Measurements from ENCODE around the gene CDR2L. TPM values are rescaled to one million over a fixed set of nuclear protein-coding genes. Genes with fewer than 3 reads are reported as not detected.
"Not testable (repeated sequence)": the region's sequence is repeated elsewhere in the genome, so short reads cannot be mapped to it uniquely, and the experiment has no call there.

Gene CDR2L
- total RNA-seq, 1 donor from 2014 or later = 3.1 TPM

DNA sequence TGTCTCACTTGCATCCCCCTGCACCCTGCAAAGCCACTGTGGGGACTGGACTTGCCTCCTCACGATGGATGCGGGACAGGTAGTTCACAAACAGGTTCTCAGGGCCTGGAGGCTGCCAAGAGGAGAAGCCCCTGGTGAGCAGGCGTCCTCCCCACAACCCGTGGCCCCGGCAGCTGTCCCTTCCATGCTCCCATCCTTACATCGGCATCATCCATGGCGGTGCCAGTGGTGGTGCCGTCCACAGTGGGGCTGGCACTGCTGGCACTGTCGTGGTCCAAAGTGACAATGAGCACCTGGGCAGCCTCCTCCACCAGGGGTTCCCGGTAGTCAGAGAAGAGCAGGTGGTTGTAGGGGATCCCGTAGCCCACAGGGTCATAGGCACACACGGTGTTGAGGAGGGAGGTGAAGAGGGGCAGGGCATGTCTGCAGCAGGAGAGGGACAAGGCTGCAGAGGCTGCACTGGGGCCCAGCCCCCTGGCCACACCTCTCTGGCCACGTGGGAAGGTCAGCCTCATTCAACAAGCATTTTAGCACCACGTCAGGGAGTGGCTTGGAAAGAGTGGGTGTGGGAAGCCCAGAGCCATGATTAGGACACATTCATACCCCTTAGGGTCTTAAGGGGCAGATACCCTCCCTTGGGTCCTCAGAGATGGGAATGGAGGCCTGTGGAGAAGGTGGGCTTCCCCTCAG, 27.5 kb upstream of the CDR2L start:
- no peak for DNase-seq (ENCODE audit: low spot score)

- DNase-seq (ENCODE audit: low spot score) = peak; percentile 40
These were observed 26.7 kb upstream of the CDR2L start for GRCh38 chr17:74960570-74961342.

DNA sequence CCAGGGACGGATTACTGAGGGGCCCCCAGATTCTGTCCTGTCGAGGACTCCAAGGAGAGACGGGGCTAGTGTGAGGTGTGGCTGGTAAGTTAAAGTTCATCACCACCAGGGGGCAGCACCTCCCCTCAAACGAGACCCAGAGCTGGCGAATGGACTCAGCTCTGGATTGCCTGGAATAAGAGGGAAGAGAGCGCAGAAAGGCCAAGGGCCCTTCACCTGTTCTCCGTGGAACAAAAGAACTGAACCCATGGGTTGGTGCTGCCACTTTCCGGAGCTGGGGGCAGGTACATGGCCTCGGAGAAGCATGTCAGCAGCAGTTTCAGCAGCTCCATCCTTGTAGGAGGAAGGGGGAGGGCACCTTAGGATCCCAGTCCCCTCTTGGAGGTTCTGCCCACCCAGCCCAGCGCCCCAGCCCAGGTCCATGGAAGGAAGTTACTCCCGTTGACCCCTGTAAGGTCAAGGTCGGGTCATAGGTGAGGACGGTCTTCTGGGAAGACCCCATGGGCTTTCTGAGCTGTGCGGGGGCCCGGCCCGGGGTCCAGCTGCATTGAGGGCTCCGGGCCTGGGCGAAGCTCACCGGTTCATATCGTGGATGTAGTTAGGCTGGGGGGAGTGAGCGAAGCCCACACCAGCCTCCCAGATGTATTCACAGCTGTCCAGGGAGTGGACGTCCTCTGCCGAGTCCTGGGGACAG, 25.6 kb upstream of the CDR2L start:
- peak; percentile 86 for DNase-seq (ENCODE audit: low spot score)

DNA sequence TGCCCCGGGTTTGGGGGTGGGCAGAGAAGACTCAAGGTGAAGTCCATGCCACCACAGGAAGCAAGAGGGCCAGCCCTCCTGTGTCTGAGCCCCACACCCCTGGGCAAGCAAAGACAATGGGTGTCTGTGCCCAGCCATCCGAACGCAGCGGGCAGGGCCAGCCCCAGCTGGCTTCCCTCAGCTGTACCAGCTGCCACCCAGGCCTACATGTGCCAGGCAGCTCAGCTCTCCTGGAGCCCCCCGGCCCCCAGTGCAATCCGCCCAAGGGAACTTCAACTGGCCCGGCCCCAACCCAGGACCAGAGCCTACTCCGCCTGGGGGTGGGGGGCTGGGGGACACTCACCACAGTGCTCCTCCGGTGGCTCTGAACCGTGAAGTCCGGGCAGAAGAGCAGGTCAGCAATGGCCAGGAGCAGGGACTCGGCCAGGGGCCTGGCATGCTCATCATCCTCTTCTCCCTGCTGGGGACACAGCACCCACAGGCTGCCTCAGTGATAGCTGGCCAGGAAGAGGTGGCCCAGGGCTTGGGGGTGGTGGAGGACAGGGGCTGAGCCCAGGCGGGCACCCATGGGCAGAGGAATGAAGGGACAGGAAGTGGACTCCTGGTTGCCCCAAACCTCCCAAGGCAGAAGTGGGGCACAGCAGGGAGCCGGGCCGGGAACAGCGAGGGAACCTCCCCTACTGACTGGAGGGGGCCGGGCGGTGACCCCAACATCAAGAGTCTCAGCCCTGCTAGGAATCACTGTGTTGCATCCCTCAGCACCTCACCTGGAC, 24.6 kb upstream of the CDR2L start:
- DNase-seq (ENCODE audit: low spot score) = no peak

- DNase-seq (ENCODE audit: low spot score) = no peak
These were observed 23.8 kb upstream of the CDR2L start for GRCh38 chr17:74963656-74964055.

- DNase-seq (ENCODE audit: low spot score) = no peak
These were observed 23.1 kb upstream of the CDR2L start for GRCh38 chr17:74964246-74964761.

GRCh38 chr17:74964988-74965622, 22.3 kb upstream of the CDR2L start:
- DNase-seq (ENCODE audit: low spot score) = no peak

DNA sequence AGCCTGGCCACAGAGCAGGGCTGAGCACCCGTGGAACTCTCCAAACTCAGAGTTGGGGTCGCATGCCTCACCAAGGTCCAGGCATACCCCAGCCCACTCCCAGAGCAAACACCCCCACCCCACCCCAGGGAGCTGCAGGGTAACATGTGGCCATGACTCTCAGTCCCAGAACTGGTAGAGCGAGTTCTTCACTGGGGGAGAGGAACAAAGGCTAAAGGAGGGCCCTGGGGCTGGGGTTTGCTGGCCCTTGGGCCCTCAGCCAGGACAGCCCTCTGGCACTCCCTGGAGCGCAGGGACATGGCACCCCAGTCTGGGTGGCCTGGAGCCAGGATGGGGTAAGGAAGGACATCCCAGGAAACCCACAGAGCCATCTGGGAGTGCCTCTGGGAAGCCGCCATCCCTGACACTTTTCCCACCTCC, 19.1 kb upstream of the CDR2L start:
- DNase-seq (ENCODE audit: low spot score) = no peak

DNA sequence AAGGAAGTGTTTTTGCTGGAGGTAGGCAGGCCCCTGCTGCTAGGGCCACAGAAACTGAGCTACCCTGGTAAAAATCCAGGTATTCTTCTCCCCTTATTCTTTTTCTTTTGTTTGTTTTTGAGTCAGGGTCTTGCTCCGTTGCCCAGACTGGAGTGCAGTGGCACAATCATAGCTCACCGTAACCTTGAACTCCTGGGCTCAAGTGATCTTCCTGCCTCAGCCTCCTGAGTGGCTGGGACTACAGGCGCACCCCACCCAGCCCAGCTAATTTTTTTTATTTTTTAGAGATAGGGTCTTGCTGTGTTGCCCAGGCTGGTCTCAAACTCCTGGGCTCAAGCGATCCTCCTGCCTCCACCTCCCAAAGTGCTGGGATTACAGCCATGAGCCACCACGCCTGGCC, 17.9 kb upstream of the CDR2L start:
- not testable (repeated sequence) for DNase-seq (ENCODE audit: low spot score)

- no peak for DNase-seq (ENCODE audit: low spot score)
These were observed 17.0 kb upstream of the CDR2L start for GRCh38 chr17:74970395-74970794.

DNA sequence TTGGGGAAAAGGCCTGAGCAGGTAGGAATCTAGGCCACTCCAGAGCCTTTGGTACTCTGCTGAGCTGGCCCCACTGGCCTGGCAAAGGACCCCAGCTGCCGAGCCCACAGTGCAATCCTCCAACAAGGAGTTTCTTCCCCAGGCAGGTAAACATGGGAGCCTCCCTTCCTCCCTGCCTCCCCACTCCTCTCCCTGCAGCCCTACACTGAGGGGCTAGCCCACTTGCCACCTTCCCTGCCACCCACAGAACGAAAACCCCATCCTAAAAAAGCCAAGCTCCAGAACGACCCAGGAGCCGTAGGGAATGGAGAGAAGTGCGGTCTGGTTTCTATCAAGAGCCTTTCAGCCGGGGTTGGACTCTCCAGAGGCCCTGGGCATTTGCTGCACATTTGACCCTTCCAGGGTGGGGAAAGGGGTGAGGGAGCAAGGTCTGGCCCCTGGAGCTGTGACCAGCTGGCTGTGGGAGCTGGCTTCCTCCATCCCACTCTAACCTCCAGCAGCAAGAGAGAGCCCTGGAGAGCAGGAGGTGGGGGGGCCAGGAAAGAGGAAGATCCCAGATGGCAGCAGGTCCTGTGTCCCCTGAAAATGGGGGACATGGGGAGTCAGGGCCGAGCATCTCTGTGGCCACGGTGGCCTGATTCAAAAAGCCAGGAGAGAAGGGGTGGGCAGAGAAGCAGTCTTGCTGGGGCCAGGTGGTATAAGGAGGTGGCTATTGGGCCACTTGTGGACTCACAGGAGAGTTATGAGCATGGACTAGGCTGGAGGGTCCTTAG, 16.2 kb upstream of the CDR2L start:
- DNase-seq (ENCODE audit: low spot score) = no peak

- DNase-seq (ENCODE audit: low spot score) = no peak
These were observed 15.7 kb upstream of the CDR2L start for GRCh38 chr17:74971842-74972106.

- DNase-seq (ENCODE audit: low spot score) = no peak
These were observed 15.1 kb upstream of the CDR2L start, which contains the start of gene HID1 for GRCh38 chr17:74972107-74972972. TSS of gene HID1 (minus strand) at chr17:74972759. CDS start at chr17:74972656, 103 bp downstream.

DNA sequence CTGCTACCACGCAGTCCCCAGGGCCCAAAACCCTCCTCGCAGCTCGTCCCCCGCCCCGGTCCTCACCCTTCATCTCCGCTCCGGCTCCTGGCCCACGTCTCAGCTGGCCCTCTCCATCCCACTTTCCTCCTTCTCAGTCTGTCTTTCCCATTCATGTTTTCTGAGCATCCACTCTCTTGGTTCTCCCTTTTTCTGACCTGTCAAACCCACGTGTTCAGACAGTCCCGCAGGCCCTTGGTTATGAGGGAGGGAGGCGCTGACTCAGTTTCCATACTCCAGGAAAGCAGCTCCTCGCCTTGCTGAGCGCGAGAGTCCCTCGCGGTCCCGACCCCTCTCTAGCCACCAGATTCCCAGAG, 14.5 kb upstream of the CDR2L start:
- no peak for DNase-seq (ENCODE audit: low spot score)

DNA sequence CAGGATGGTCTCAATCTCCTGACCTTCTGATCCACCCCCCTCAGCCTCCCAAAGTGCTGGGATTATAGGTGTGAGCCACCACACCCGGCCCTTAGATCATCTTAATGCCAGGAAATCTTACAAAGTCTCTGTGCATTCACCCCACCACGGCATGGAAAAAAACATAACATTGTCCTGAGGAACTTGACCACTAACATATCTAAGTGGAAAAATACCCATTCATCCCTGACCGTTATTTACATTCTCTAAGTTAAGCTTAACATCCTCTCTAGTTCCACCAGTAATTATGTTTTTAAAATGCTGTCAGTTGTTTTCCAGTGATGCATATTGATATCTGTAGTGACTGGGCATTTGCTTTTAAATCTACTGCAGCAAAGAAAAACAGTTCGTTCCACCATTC, 11.5 kb upstream of the CDR2L start:
- DNase-seq (ENCODE audit: low spot score) = no peak

GRCh38 chr17:74977802-74978201, 9.6 kb upstream of the CDR2L start:
- no peak for DNase-seq (ENCODE audit: low spot score)

- DNase-seq (ENCODE audit: low spot score) = no peak
These were observed 9.2 kb upstream of the CDR2L start for GRCh38 chr17:74978240-74978639.

- no peak for DNase-seq (ENCODE audit: low spot score)
These were observed 7.9 kb upstream of the CDR2L start for GRCh38 chr17:74979408-74980146.

All from umbilical cord (tissue), 2 donors.